Activated T-cell treated with anti-CD3 and anti-CD28 coated beads, Interleukin-2, amount 50 U/mL, for 48 hours (primary cell): ENCODE measurements around the gene KLK8.
A peak's percentile ranks its signal among the peaks of the same experiment; 100 is the strongest.
"Not testable (repeated sequence)": the region's sequence is repeated elsewhere in the genome, so short reads cannot be mapped to it uniquely, and the experiment has no call there.

ENCODE experiments used
- DNase-seq, 2 experiments: peaks; one replicate each; pipeline ENCODE4 v3.0.0-alpha.2; 2020

The KLK8 gene

GRCh38 chr19:51016798-51017683 lies 15.6 kb upstream of the KLK8 start:
- peak; percentile 77 for DNase-seq

GRCh38 chr19:51015691-51016267 lies 14.4 kb upstream of the KLK8 start:
- no peak for DNase-seq

GRCh38 chr19:51014242-51014641 lies 12.8 kb upstream of the KLK8 start:
- DNase-seq: no peak

- no peak for DNase-seq
Observed at GRCh38 chr19:51012661-51013190, 11.3 kb upstream of the KLK8 start.

- no peak for DNase-seq
Observed at GRCh38 chr19:51010066-51010795, 8.8 kb upstream of the KLK8 start.

GRCh38 chr19:51009061-51009891 lies 7.9 kb upstream of the KLK8 start:
- no peak for DNase-seq

GRCh38 chr19:51007488-51007887 lies 6.1 kb upstream of the KLK8 start:
- no peak for DNase-seq

- no peak for DNase-seq
Observed at GRCh38 chr19:51006406-51006805, 5.0 kb upstream of the KLK8 start.

GRCh38 chr19:51005248-51005647 lies 3.8 kb upstream of the KLK8 start:
- DNase-seq: no peak

GRCh38 chr19:51003316-51003715 lies 1.9 kb upstream of the KLK8 start:
- no peak for DNase-seq

GRCh38 chr19:51002542-51003311 lies 1.3 kb upstream of the KLK8 start:
- DNase-seq: peak; percentile 51 to 65

- no peak for DNase-seq
Observed at GRCh38 chr19:51002089-51002532, 707 bp upstream of the KLK8 start.

GRCh38 chr19:51000981-51001380 lies 423 bp downstream of the KLK8 start:
- DNase-seq: no peak

- DNase-seq: no peak
Observed at GRCh38 chr19:51000426-51000825, 978 bp downstream of the KLK8 start.

GRCh38 chr19:50998686-50999085 lies 2.7 kb downstream of the KLK8 start:
- no peak for DNase-seq

- DNase-seq: no peak
Observed at GRCh38 chr19:50998061-50998460, 3.3 kb downstream of the KLK8 start.

GRCh38 chr19:50994129-50994528 lies 7.3 kb downstream of the KLK8 start:
- DNase-seq: no peak

GRCh38 chr19:50992666-50993035 lies 8.8 kb downstream of the KLK8 start:
- DNase-seq: no peak

- not testable (repeated sequence) for DNase-seq
Observed at GRCh38 chr19:50984416-50984815, 17.0 kb downstream of the KLK8 start.

- DNase-seq: no peak
Observed at GRCh38 chr19:50983625-50984292, 17.6 kb downstream of the KLK8 start, which contains the start of gene KLK7. Gene KLK7 (minus strand): TSS chr19:50983917. CDS start chr19:50982399, 1,518 bp downstream.

- no peak for DNase-seq
Observed at GRCh38 chr19:50982186-50982585, 19.2 kb downstream of the KLK8 start.
